ENCODE results near the gene ZC3H12D. TPM values are rescaled to one million over a fixed set of nuclear protein-coding genes. Genes with fewer than 3 reads are reported as not detected.

ZC3H12D gene
- total and polyA plus RNA-seq, 2 of the 13 experiments (the other 11 are each of a cell fraction or from before 2014, with no cell fraction given), result 1.2 to 2.7 TPM

GRCh38 chr6:149488815-149489214 lies 4.0 kb upstream of the ZC3H12D start:
- Histone ChIP-seq H3K4me3 (replicated peaks in 1 of 3; ENCODE audit: insufficient read depth in 1 of 3, low read depth in 2 of 3, low read length in 3 of 3) (no peak overlapping the region), H3K4me1 (ENCODE audit: insufficient read depth, low read length) (peaks cover 41% of the 10 kb centered on the region), H3K9me3 (ENCODE audit: low read length) (no peaks in the 10 kb centered on the region), H3K27ac (ENCODE audit: extremely low read length, insufficient read depth, low read length) (no peak overlapping the region), H3K4me2 (ENCODE audit: low read depth, low read length) (no peak overlapping the region), H3K27me3 (ENCODE audit: control insufficient read depth in 1 of 2, insufficient read depth in 2 of 2, low read length in 2 of 2) (no peaks in the 10 kb centered on the region), H4K20me1 (ENCODE audit: insufficient read depth, low read length) (no peaks in the 10 kb centered on the region), H3K36me3 (replicated peaks in 1 of 2; ENCODE audit: control insufficient read depth in 1 of 2, insufficient read depth in 2 of 2, low read length in 2 of 2) (no peaks in the 10 kb centered on the region), H3K9ac (ENCODE audit: insufficient read depth, low read depth, low read length) (no peak overlapping the region), H3K79me2 (ENCODE audit: insufficient read depth, low read length) (no peaks in the 10 kb centered on the region), H2AFZ (ENCODE audit: low read length) (no peak overlapping the region)
- BruUV-seq (replicated peaks), result no TSS peak
- FAIRE-seq (no peak), DNase-seq (ENCODE audit: low spot score) (no peak), ATAC-seq (no peak)
- 67% methylated on average over 3 of the region's 3 CpGs for WGBS (ENCODE audit: low lambda C conversion rate)
- CTCF ChIA-PET (ENCODE audit: low intra/inter-chr PET ratio, low total read pairs), result no interaction called here
- POLR2A ChIA-PET, result interaction anchor here (1.4 kb wide), 1 partner anchor 56 kb away, joined by 3 read pairs; the partner anchor contains the start of gene PPIL4
- in situ Hi-C loops (cut with HindIII; ENCODE audit: extremely low pct_ligation_motif_present, low pct_unique_long_range_greater_than_20kb) (no loop called here), intact Hi-C loops (cut with micrococcal nuclease; ENCODE audit: unreplicated experiment) (no loop called here)
- TF ChIP-seq AGO2 (optimal IDR thresholded peaks at IDR 0.05; ENCODE audit: low read depth, low read length) (no peak), TFDP2 (CRISPR knock-in tag; IDR thresholded peaks at IDR 0.05) (no peak), ZNF619 (CRISPR knock-in tag; IDR thresholded peaks at IDR 0.05) (no peak), MAX (IDR thresholded peaks at IDR 0.05) (no peak), NR3C1 (CRISPR knock-in tag; IDR thresholded peaks at IDR 0.05) (no peak), PPARG (CRISPR knock-in tag; conservative IDR thresholded peaks at IDR 0.05) (no peak), HHEX (CRISPR knock-in tag; IDR thresholded peaks at IDR 0.05) (no peak), ZNF230 (CRISPR knock-in tag; IDR thresholded peaks at IDR 0.05) (no peak), POGZ (CRISPR knock-in tag; IDR thresholded peaks at IDR 0.05) (no peak), POLR2AphosphoS2 (IDR thresholded peaks at IDR 0.05; ENCODE audit: low read depth, low read length) (no peak), GLMP (CRISPR knock-in tag; IDR thresholded peaks at IDR 0.05; ENCODE audit: borderline replicate concordance) (no peak), FUBP1 (CRISPR knock-in tag; IDR thresholded peaks at IDR 0.05; ENCODE audit: borderline replicate concordance) (no peak)
- TF ChIP-seq, protein P1, sequence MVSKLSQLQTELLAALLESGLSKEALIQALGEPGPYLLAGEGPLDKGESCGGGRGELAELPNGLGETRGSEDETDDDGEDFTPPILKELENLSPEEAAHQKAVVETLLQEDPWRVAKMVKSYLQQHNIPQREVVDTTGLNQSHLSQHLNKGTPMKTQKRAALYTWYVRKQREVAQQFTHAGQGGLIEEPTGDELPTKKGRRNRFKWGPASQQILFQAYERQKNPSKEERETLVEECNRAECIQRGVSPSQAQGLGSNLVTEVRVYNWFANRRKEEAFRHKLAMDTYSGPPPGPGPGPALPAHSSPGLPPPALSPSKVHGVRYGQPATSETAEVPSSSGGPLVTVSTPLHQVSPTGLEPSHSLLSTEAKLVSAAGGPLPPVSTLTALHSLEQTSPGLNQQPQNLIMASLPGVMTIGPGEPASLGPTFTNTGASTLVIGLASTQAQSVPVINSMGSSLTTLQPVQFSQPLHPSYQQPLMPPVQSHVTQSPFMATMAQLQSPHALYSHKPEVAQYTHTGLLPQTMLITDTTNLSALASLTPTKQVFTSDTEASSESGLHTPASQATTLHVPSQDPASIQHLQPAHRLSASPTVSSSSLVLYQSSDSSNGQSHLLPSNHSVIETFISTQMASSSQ (IDR thresholded peaks at IDR 0.05; ENCODE audit: low read depth), result no peak
- TF ChIP-seq, protein P1 (CRISPR knock-in tag; IDR thresholded peaks at IDR 0.05; ENCODE audit: borderline replicate concordance), result no peak
- TF ChIP-seq, protein P2, sequence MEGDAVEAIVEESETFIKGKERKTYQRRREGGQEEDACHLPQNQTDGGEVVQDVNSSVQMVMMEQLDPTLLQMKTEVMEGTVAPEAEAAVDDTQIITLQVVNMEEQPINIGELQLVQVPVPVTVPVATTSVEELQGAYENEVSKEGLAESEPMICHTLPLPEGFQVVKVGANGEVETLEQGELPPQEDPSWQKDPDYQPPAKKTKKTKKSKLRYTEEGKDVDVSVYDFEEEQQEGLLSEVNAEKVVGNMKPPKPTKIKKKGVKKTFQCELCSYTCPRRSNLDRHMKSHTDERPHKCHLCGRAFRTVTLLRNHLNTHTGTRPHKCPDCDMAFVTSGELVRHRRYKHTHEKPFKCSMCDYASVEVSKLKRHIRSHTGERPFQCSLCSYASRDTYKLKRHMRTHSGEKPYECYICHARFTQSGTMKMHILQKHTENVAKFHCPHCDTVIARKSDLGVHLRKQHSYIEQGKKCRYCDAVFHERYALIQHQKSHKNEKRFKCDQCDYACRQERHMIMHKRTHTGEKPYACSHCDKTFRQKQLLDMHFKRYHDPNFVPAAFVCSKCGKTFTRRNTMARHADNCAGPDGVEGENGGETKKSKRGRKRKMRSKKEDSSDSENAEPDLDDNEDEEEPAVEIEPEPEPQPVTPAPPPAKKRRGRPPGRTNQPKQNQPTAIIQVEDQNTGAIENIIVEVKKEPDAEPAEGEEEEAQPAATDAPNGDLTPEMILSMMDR (CRISPR knock-in tag; IDR thresholded peaks at IDR 0.05), result no peak

Data from HepG2 (cell line).